Panc1 (cell line): Measurements from ENCODE around the gene ZBTB7C. TPM values are rescaled to one million over a fixed set of nuclear protein-coding genes. Genes with fewer than 3 reads are reported as not detected.

Experiments used
- ATAC-seq: fragments of 200-7000 bp; cut with Tn5 transposase; 2 replicates; pipeline ENCODE4 v1.9.1; 2020; ENCODE audit warnings: mild to moderate bottlenecking, moderate library complexity
- BruUV-seq: library from RNA; stranded (reverse); fragments of 400-500 nt; replicated peaks from 2 replicates; lab custom pipeline; 2021; lab: Mats Ljungman, UMichigan
- CTCF ChIA-PET: fragments of 300-600 bp; sonication (Branson Sonifier 250); formaldehyde crosslinking; loops from one replicate; lab custom pipeline; 2022; ENCODE audit warnings: antibody characterized with exemption; lab: Charles Lee
- POLR2A ChIA-PET: fragments of 300-600 bp; sonication (Branson Sonifier 250); formaldehyde crosslinking; loops from one replicate; lab custom pipeline; 2022; ENCODE audit warnings: antibody characterized with exemption; lab: Charles Lee
- DNase-seq: peaks from one replicate; pipeline ENCODE4 v3.0.0-alpha.2; 2010; ENCODE audit warnings: low read depth, low spot score
- H3K27ac ChIP-seq: 2 replicates; pipeline ENCODE4 v1.5.1; 2011; ENCODE audit warnings: mild to moderate bottlenecking, low read length, inconsistent platforms
- H3K27me3 ChIP-seq: fragments of 200-500 bp; sonication (Bioruptor generic); 2 replicates; pipeline ENCODE4 v1.6.0; 2014; ENCODE audit warnings: low read length, inconsistent platforms; ENCODE audit not compliant: control insufficient read depth, insufficient read depth
- H3K36me3 ChIP-seq: fragments of 200-500 bp; sonication (Bioruptor generic); 2 replicates; pipeline ENCODE4 v1.5.1; 2014; ENCODE audit warnings: inconsistent platforms, mild to moderate bottlenecking, low read length, moderate library complexity; ENCODE audit not compliant: control insufficient read depth, insufficient read depth
- H3K4me1 ChIP-seq: 2 replicates; pipeline ENCODE4 v1.5.1; 2011; ENCODE audit warnings: inconsistent platforms, mild to moderate bottlenecking, low read length, moderate library complexity; ENCODE audit not compliant: control insufficient read depth, insufficient read depth
- H3K4me3 ChIP-seq, 2 experiments: 2 replicates each; pipeline ENCODE4 v1.5.1; 2011 to 2012; ENCODE audit warnings: low read depth in 2 of 2, low read length in 2 of 2, mild to moderate bottlenecking in 2 of 2, inconsistent platforms in 1 of 2, moderate library complexity in 1 of 2
- H3K9me3 ChIP-seq: fragments of 200-500 bp; sonication (Bioruptor generic); 2 replicates; pipeline ENCODE4 v1.5.1; 2014; ENCODE audit warnings: low read depth, mild to moderate bottlenecking, inconsistent platforms, low read length, moderate library complexity; ENCODE audit not compliant: control insufficient read depth, insufficient read depth
- CTCF ChIP-seq: fragments of 450-650 bp; IDR thresholded peaks from 2 replicates; pipeline ENCODE4 v1.5.1; 2017; ENCODE audit warnings: mild to moderate bottlenecking
- POLR2AphosphoS5 ChIP-seq: IDR thresholded peaks from 2 replicates; pipeline ENCODE4 v1.6.1; 2012; ENCODE audit warnings: mild to moderate bottlenecking, low read depth, low read length, moderate library complexity
- REST ChIP-seq, 2 experiments: IDR thresholded peaks; 2 replicates each; pipeline ENCODE4 v1.6.1; 2011 to 2012; ENCODE audit warnings: low read depth in 2 of 2, control low read depth in 1 of 2, low read length in 1 of 2, mild to moderate bottlenecking in 1 of 2, moderate library complexity in 1 of 2; ENCODE audit not compliant: insufficient read depth in 1 of 2
- SIN3A ChIP-seq: IDR thresholded peaks from 2 replicates; pipeline ENCODE4 v1.6.1; 2012; ENCODE audit warnings: low read depth, mild to moderate bottlenecking, low read length, moderate library complexity, borderline replicate concordance; ENCODE audit not compliant: insufficient read depth
- TCF7L2 ChIP-seq: IDR thresholded peaks from 2 replicates; pipeline ENCODE4 v1.6.1; 2011; ENCODE audit warnings: mild to moderate bottlenecking, low read depth, low read length, inconsistent platforms
- in situ Hi-C: cut with HindIII; loops from 2 replicates; pipeline ENCODE4 v1.10.0; 2016; ENCODE audit warnings: low sequenced_read_pairs, low pct_unique_long_range_greater_than_20kb
- intact Hi-C: fragments of 100-400 bp; cut with micrococcal nuclease; formaldehyde crosslinking; loops from one replicate; pipeline ENCODE4 v1.10.0; 2022; ENCODE audit not compliant: unreplicated experiment
- total RNA-seq: library from RNA; stranded (reverse); gene quantifications from one replicate; pipeline ENCODE4 v1.2.1, GENCODE V29; 2021; ENCODE audit not compliant: unreplicated experiment

ZBTB7C gene
- total RNA-seq, 1 experiment from 2014 or later: 0.03 TPM

GRCh38 chr18:48337053-48337452, 72.1 kb downstream of the ZBTB7C start:
- CTCF ChIA-PET: no interaction called here
- TF ChIP-seq CTCF (no peak), REST (IDR thresholded peaks at IDR 0.05; ENCODE audit: insufficient read depth in 1 of 2, low read depth in 2 of 2, low read length in 1 of 2) (no peak)
- no peak for ATAC-seq
- no peak for DNase-seq
- H3K27ac ChIP-seq: no peak overlapping the region
- BruUV-seq: no TSS peak
- in situ Hi-C loops (no loop called here), intact Hi-C loops (no loop called here)
- H3K4me1 ChIP-seq: no peaks in the 10 kb centered on the region
- no peaks in the 10 kb centered on the region for H3K36me3 ChIP-seq
- no peak overlapping the region for H3K4me3 ChIP-seq
- H3K9me3 ChIP-seq: no peaks in the 10 kb centered on the region
- no peaks in the 10 kb centered on the region for H3K27me3 ChIP-seq
- POLR2A ChIA-PET: no interaction called here

- ChIA-PET CTCF (no interaction called here), POLR2A (no interaction called here)
- no peaks in the 10 kb centered on the region for H3K27me3 ChIP-seq
- H3K4me3 ChIP-seq: no peak overlapping the region
- in situ Hi-C loops (no loop called here), intact Hi-C loops (no loop called here)
- H3K36me3 ChIP-seq: no peaks in the 10 kb centered on the region
- no TSS peak for BruUV-seq
- H3K27ac ChIP-seq: no peak overlapping the region
- no peak for TF ChIP-seq TCF7L2
- no peak for TF ChIP-seq SIN3A
- TF ChIP-seq CTCF: no peak
- no peak for TF ChIP-seq REST (IDR thresholded peaks at IDR 0.05; ENCODE audit: insufficient read depth in 1 of 2, low read depth in 2 of 2, low read length in 1 of 2)
- TF ChIP-seq POLR2AphosphoS5: no peak
- no peaks in the 10 kb centered on the region for H3K9me3 ChIP-seq
- ATAC-seq (no peak), DNase-seq (no peak)
- H3K4me1 ChIP-seq: no peaks in the 10 kb centered on the region
Measured at GRCh38 chr18:48336332-48336731, 72.9 kb downstream of the ZBTB7C start.
